Breast epithelium (tissue), 4 donors: Measurements from ENCODE around the gene ADAM8. TPM values are rescaled to one million over a fixed set of nuclear protein-coding genes. Genes with fewer than 3 reads are reported as not detected.

ENCODE experiments used
- DNase-seq, 2 donors: peaks; one replicate each; pipeline ENCODE4 v3.0.0-alpha.2; 2019; ENCODE audit warnings: low spot score in 2 of 2
- H3K27ac ChIP-seq, 2 donors: fragments of 200-600 bp; sonication (generic) in 1 of 2; one replicate each; pipeline ENCODE4 v1.5.1; 2016 to 2019; ENCODE audit warnings: mild to moderate bottlenecking in 1 of 2
- H3K27me3 ChIP-seq, 2 donors: fragments of 200-600 bp; sonication (generic) in 1 of 2; one replicate each; pipeline versions ENCODE4 v1.5.1 to v1.6.0; 2017 to 2019; ENCODE audit warnings: control low read depth in 1 of 2, mild to moderate bottlenecking in 1 of 2
- H3K36me3 ChIP-seq: fragments of 200-600 bp; one replicate; pipeline ENCODE4 v1.5.1; 2019
- H3K4me1 ChIP-seq, 2 donors: fragments of 200-600 bp; sonication (generic); one replicate each; pipeline ENCODE4 v1.5.1; 2016 to 2019; ENCODE audit warnings: control low read depth in 1 of 2
- H3K4me3 ChIP-seq, 3 donors: fragments of 200-600 bp; sonication (generic); 1 replicate in 2 of 3; 2 replicates in 1 of 3; pipeline ENCODE4 v1.5.1; 2016 to 2019; ENCODE audit warnings: mild to moderate bottlenecking in 3 of 3, moderate library complexity in 2 of 3
- H3K9me3 ChIP-seq, 2 donors: fragments of 200-600 bp; sonication (generic) in 1 of 2; one replicate each; pipeline ENCODE4 v1.5.1; 2016 to 2019; ENCODE audit warnings: control low read depth in 1 of 2
- POLR2A ChIP-seq: fragments of 450-650 bp; IDR thresholded peaks from one replicate; pipeline ENCODE4 v1.6.1; 2016; ENCODE audit warnings: antibody characterized with exemption, mild to moderate bottlenecking, moderate library complexity
- POLR2AphosphoS5 ChIP-seq, 3 donors: sonication (generic); formaldehyde crosslinking; IDR thresholded peaks; one replicate each; pipeline ENCODE4 v1.6.1; 2017; ENCODE audit warnings: antibody characterized with exemption in 3 of 3
- intact Hi-C: fragments of 100-400 bp; cut with DNase I; formaldehyde crosslinking; loops from one replicate; pipeline ENCODE4 v1.15.1; 2023; ENCODE audit warnings: low total_unique reads
- total RNA-seq, 3 donors: library from RNA; depleted of rRNA; stranded (reverse); fragments of >200 nt; gene quantifications; one replicate each; pipeline ENCODE4 v1.1.0, GENCODE V29; 2016
- TF ChIP-seq, protein P1 (sequence below), 3 donors: fragments of 450-650 bp; IDR thresholded peaks; one replicate each; pipeline ENCODE4 v1.5.1; 2016 to 2017; ENCODE audit warnings: antibody characterized with exemption in 3 of 3, mild to moderate bottlenecking in 3 of 3, moderate library complexity in 3 of 3

The ADAM8 gene
- total RNA-seq, 3 donors from 2014 or later = 4.6 to 6.6 (median 5.0) TPM

DNA sequence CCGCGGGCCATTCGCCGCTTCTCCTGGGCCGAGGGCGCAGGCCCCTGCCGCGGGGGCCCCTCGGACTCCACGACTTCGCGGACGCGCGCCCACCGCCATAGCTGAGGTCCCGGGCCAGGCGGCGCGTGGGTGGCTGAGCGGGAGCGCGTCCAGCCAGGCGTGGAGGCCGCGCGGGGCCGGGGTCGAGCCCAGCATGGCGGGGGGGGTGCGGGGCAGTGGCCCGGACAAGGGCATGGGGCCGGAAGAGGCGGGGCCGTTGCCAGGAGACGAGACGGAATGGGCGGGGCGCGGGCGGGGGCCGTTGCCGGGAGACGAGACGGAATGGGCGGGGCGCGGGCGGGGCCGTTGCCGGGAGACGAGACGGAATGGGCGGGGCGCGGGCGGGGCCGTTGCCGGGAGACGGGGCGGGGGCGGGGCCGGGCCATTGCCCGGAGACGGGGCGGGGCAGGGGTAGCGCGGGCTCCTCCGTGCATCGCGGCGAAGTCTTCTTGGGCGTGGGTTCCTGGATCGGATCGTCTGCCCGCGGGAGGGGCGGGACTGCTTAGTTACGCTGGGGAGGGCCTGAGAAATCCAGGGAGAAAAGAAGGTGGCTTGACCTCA lies 14.8 kb downstream of the ADAM8 start:
- Histone ChIP-seq H3K4me3 (peak overlapping the region; percentile 76 to 98 (median 79)), H3K27me3 (no peaks in the 10 kb centered on the region), H3K4me1 (peaks cover 14 to 15% of the 10 kb centered on the region in 2 donors), H3K27ac (peak overlapping the region; percentile 92 to 96), H3K9me3 (no peaks in the 10 kb centered on the region), H3K36me3 (no peaks in the 10 kb centered on the region)
- intact Hi-C loops = no loop called here
- peak in 2 of 3 donors; percentile 32 to 49 for TF ChIP-seq POLR2AphosphoS5 (IDR thresholded peaks at IDR 0.05)
- TF ChIP-seq POLR2A = no peak
- DNase-seq = peak; percentile 80 to 87

DNA sequence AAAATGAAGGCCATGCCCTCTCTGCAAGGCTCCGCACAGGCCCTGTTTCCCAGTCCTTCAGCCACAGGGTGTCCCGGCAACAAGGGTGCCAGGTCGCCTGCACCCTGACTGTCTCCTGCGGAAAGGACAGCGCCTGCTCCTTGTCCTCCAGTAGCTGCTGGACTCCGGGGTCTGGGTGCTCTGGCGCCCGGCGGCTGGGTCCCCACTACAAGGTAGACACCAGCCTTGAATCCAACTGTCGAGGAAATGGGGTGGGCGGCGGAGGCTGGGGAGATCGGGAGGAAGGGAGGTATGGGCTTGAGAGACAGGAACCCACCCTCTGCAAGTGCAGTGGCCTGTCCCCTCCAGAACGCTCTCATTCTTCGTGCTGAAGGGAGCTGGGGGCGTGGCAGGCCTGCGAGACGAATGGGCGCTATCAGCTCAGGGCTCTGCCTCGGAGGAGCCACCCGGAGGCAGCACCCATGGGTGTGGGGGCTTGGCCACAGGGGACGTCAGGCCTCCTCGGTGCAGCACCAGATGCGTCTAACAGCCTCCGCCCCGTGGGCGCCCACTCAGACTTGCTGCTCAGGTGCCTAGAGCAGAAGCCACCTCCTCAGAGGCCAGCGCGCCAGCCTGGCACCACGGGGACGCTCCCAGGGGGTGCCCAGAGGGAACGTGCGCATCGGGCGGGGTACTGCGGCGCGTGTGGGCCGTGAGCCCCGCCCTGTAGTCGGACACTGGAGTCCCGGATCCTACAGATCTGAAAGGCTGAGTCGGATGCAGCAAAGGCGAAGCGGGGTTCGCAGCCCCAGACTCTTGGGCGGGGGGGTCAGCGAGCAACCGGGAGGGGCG lies 15.6 kb downstream of the ADAM8 start:
- peak in 1 of 2 donors; percentile 46 for DNase-seq
- TF ChIP-seq POLR2A (no peak), POLR2AphosphoS5 (IDR thresholded peaks at IDR 0.05) (no peak)
- TF ChIP-seq, protein P1, sequence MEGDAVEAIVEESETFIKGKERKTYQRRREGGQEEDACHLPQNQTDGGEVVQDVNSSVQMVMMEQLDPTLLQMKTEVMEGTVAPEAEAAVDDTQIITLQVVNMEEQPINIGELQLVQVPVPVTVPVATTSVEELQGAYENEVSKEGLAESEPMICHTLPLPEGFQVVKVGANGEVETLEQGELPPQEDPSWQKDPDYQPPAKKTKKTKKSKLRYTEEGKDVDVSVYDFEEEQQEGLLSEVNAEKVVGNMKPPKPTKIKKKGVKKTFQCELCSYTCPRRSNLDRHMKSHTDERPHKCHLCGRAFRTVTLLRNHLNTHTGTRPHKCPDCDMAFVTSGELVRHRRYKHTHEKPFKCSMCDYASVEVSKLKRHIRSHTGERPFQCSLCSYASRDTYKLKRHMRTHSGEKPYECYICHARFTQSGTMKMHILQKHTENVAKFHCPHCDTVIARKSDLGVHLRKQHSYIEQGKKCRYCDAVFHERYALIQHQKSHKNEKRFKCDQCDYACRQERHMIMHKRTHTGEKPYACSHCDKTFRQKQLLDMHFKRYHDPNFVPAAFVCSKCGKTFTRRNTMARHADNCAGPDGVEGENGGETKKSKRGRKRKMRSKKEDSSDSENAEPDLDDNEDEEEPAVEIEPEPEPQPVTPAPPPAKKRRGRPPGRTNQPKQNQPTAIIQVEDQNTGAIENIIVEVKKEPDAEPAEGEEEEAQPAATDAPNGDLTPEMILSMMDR (IDR thresholded peaks at IDR 0.05) = no peak
- H3K27ac ChIP-seq = peak overlapping the region; percentile 92 to 96
- no peaks in the 10 kb centered on the region for H3K9me3 ChIP-seq
- H3K4me3 ChIP-seq = peak overlapping the region; percentile 76 to 98 (median 79)
- no peaks in the 10 kb centered on the region for H3K27me3 ChIP-seq
- H3K4me1 ChIP-seq = peaks cover 14 to 15% of the 10 kb centered on the region in 2 donors
- intact Hi-C loops = no loop called here
- no peaks in the 10 kb centered on the region for H3K36me3 ChIP-seq

DNA sequence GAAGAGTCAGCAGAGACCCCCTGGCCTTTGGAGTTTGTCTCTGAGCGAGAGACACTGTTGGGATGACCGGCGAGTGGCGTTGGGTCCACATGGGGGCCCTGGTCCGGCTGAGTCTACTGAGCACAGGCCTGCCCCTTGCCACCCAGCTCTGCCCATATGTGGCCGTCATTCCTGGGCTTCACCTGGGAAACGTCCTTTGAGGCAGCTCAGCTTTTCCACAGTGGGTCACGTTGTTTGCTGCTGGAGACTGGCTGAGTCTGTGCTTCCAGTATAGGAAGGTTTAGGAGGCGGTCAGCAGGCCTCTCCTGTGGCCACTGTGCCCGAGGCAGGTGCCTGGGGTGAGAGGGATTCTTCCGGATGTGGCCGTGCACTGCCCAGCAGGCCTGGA lies 17.1 kb downstream of the ADAM8 start:
- H3K4me1 ChIP-seq = peaks cover 14 to 15% of the 10 kb centered on the region in 2 donors

DNA sequence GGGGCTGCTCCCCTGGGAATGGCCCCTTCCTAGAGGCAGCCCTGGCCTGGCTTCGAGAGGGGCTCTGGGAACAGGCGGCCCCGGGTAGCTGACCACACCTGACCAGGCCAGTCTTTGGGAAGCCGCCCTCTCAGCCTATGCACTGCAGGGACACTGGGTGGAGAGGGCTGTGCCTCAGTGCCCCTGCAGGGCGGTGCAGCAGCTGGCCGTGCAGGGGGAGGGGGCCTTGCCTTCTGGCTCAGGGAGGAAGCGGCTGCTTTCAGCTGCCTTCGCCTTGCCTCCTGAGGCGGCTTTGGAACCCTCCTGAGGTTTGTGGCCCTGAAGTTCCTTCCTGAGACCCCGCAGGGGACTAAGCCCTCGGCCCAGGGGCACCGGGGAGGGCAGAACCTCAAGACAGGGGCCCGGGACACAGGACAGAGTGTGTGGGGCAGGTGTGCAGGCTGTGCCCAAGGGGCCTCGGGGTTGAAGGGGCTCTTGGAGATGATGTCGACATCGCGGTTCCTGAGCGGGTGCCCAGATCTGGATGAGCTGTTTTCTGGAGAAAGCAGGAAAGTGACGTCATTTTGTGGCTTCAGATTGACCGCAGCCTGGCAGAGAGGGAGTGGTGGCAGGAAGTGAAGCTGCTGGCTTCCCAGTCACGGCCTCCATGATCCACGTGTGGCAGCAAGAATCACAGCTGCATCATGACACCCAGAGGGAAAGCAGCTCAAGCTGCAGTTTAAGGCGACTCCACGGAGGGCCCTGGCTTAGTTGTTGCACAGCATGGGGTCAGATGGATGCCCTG lies 17.7 kb downstream of the ADAM8 start:
- H3K4me1 ChIP-seq = peaks cover 14 to 15% of the 10 kb centered on the region in 2 donors
- intact Hi-C loops = no loop called here
- peak in 1 of 2 donors; percentile 89 for DNase-seq
- H3K27me3 ChIP-seq = no peaks in the 10 kb centered on the region
- no peaks in the 10 kb centered on the region for H3K9me3 ChIP-seq
- no peaks in the 10 kb centered on the region for H3K36me3 ChIP-seq
- no peak overlapping the region for H3K4me3 ChIP-seq
- peak overlapping the region; percentile 84 to 89 for H3K27ac ChIP-seq
- TF ChIP-seq POLR2AphosphoS5 (IDR thresholded peaks at IDR 0.05) = peak; percentile 29 to 85 (median 66)
- TF ChIP-seq, protein P1 (IDR thresholded peaks at IDR 0.05) = no peak

More for the DNA sequence above, 17.1 kb downstream of the ADAM8 start:
- DNase-seq = no peak
- Histone ChIP-seq H3K36me3 (no peaks in the 10 kb centered on the region), H3K9me3 (no peaks in the 10 kb centered on the region), H3K27ac (peak overlapping the region; percentile 84 to 89), H3K27me3 (no peaks in the 10 kb centered on the region), H3K4me3 (no peak overlapping the region)
- intact Hi-C loops = no loop called here
- TF ChIP-seq, protein P1 (IDR thresholded peaks at IDR 0.05) = no peak
- TF ChIP-seq POLR2A (no peak), POLR2AphosphoS5 (IDR thresholded peaks at IDR 0.05) (no peak)

DNA sequence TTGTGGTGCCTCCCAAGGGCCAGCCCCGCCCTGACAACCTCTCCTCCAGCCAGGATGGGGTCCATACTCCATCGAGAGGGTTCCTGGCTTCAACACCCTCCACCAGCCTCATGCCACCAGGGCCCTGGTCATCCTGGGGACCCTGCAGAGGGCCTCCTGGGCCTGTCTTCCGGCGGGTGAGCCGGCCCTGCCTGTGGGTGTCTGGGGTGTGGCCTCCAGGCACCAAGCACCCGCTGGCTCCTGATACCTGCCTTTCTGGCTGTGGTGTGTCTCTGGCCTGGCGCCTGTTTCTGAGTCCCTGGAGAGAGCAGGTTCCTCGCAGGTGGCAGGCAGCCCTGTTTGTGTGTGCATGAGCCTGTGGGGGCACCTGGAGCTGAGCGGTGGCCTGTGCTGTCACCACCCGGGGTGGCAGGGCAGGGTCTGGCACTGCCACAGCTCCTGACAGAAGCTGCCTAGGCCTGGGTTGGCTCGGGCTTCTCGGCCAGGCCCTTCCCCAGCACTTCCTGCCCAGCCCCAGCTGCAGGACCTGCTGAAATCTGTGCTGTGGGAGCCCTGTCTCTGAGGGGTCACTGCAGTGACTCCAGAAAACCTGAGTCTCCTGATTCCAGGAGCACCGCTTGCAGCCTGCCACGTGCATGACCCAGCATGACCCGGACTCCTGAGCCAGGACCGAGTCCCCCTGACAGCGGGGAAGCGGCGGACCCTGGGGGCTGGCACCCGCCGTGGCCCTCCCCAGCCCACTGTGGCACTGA lies 18.4 kb downstream of the ADAM8 start:
- Histone ChIP-seq H3K27me3 (no peaks in the 10 kb centered on the region), H3K4me1 (peaks cover 14 to 15% of the 10 kb centered on the region in 2 donors), H3K4me3 (peak overlapping the region in 2 of 3 donors; percentile 34 to 58), H3K9me3 (no peaks in the 10 kb centered on the region), H3K27ac (peak overlapping the region; percentile 84 to 89), H3K36me3 (no peaks in the 10 kb centered on the region)
- peak in 1 of 2 donors; percentile 75 for DNase-seq
- TF ChIP-seq POLR2A (no peak), POLR2AphosphoS5 (IDR thresholded peaks at IDR 0.05) (no peak)
- TF ChIP-seq, protein P1 (IDR thresholded peaks at IDR 0.05) = no peak
- intact Hi-C loops = no loop called here
